GM23338 (cell line): ENCODE results near the gene SLC2A8. TPM values are rescaled to one million over a fixed set of nuclear protein-coding genes. Genes with fewer than 3 reads are reported as not detected.

Source experiments
- ATAC-seq: fragments of 200-7000 bp; cut with Tn5 transposase; 3 replicates; pipeline ENCODE4 v1.9.1; 2020
- DNase-seq: peaks from one replicate; pipeline ENCODE4 v3.0.0-alpha.2; 2015; ENCODE audit warnings: low spot score
- H2AFZ ChIP-seq: fragments of 200-600 bp; sonication (generic); 2 replicates; pipeline ENCODE4 v1.8.0; 2016; ENCODE audit warnings: antibody characterized with exemption, mild to moderate bottlenecking, moderate library complexity
- H3F3A ChIP-seq: fragments of 200-600 bp; sonication (generic); replicated peaks from 2 replicates; pipeline ENCODE4 v1.8.0; 2017; ENCODE audit warnings: antibody characterized with exemption, mixed run types, low read depth
- H3K27ac ChIP-seq: fragments of 200-600 bp; sonication (generic); 2 replicates; pipeline ENCODE4 v1.6.1; 2016; ENCODE audit warnings: low read depth
- H3K27me3 ChIP-seq: fragments of 200-600 bp; sonication (generic); 2 replicates; pipeline ENCODE4 v1.8.0; 2016; ENCODE audit warnings: mild to moderate bottlenecking, mixed run types, moderate library complexity; ENCODE audit not compliant: insufficient read depth
- H3K36me3 ChIP-seq: fragments of 200-600 bp; sonication (generic); 2 replicates; pipeline ENCODE4 v1.8.0; 2016; ENCODE audit warnings: mild to moderate bottlenecking; ENCODE audit not compliant: insufficient read depth
- H3K4me1 ChIP-seq: fragments of 200-600 bp; sonication (generic); 2 replicates; pipeline ENCODE4 v1.8.0; 2016; ENCODE audit warnings: mild to moderate bottlenecking, moderate library complexity; ENCODE audit not compliant: insufficient read depth
- H3K4me2 ChIP-seq: fragments of 200-600 bp; sonication (generic); 2 replicates; pipeline ENCODE4 v1.7.1; 2017; ENCODE audit warnings: mixed run types
- H3K4me3 ChIP-seq: fragments of 200-600 bp; sonication (generic); 2 replicates; pipeline ENCODE4 v1.6.1; 2016; ENCODE audit warnings: mixed run types
- H3K79me2 ChIP-seq: fragments of 200-600 bp; sonication (generic); replicated peaks from 2 replicates; pipeline ENCODE4 v1.8.0; 2017; ENCODE audit warnings: mild to moderate bottlenecking; ENCODE audit not compliant: insufficient read depth
- H3K9me2 ChIP-seq: fragments of 200-600 bp; sonication (generic); 2 replicates; pipeline ENCODE4 v1.8.0; 2017; ENCODE audit not compliant: insufficient read depth
- H4K20me1 ChIP-seq: fragments of 200-600 bp; sonication (generic); replicated peaks from 2 replicates; pipeline ENCODE4 v1.8.0; 2017; ENCODE audit warnings: mild to moderate bottlenecking; ENCODE audit not compliant: insufficient read depth
- H3K27ac Mint-ChIP-seq: 2 replicates; pipeline ENCODE4 v1.8.0; 2020; ENCODE audit warnings: inconsistent platforms, mild to moderate bottlenecking, moderate library complexity, mixed read lengths
- H3K27me3 Mint-ChIP-seq: 3 replicates; pipeline ENCODE4 v1.8.0; 2022; ENCODE audit warnings: low read depth, mild to moderate bottlenecking, moderate library complexity, mixed read lengths, inconsistent platforms; ENCODE audit not compliant: insufficient read depth, poor library complexity
- H3K36me3 Mint-ChIP-seq: 3 replicates; pipeline ENCODE4 v1.8.0; 2021; ENCODE audit warnings: low read depth, mild to moderate bottlenecking, inconsistent platforms, moderate library complexity, mixed read lengths
- H3K4me1 Mint-ChIP-seq: 3 replicates; pipeline ENCODE4 v1.8.0; 2020; ENCODE audit warnings: mild to moderate bottlenecking, inconsistent platforms, mixed read lengths
- H3K4me3 Mint-ChIP-seq: 3 replicates; pipeline ENCODE4 v1.8.0; 2021; ENCODE audit warnings: moderate library complexity, mild to moderate bottlenecking, inconsistent platforms, mixed read lengths
- H3K9me3 Mint-ChIP-seq: 3 replicates; pipeline ENCODE4 v1.8.0; 2020; ENCODE audit warnings: moderate library complexity, mild to moderate bottlenecking, inconsistent platforms, mixed read lengths
- CTCF ChIP-seq, 2 experiments: fragments of 200-600 bp in 1 of 2; sonication (generic) in 1 of 2; conservative IDR thresholded peaks; 2 replicates each; pipeline versions ENCODE4 v1.5.1 to v1.6.1; 2016 to 2017; ENCODE audit warnings: antibody characterized with exemption in 2 of 2, low read depth in 2 of 2, mild to moderate bottlenecking in 2 of 2, moderate library complexity in 1 of 2
- EZH2phosphoT487 ChIP-seq: fragments of 200-600 bp; sonication (generic); IDR thresholded peaks from one replicate; pipeline ENCODE4 v1.8.1; 2018; ENCODE audit warnings: antibody characterized with exemption; ENCODE audit not compliant: unreplicated experiment
- JUNB ChIP-seq: IDR thresholded peaks from one replicate; pipeline ENCODE4 v1.6.1; 2016; ENCODE audit warnings: antibody characterized with exemption; ENCODE audit not compliant: unreplicated experiment
- POLR2AphosphoS5 ChIP-seq: IDR thresholded peaks from 2 replicates; pipeline ENCODE4 v1.6.1; 2016; ENCODE audit warnings: antibody characterized with exemption, low read depth
- STAT1 ChIP-seq: IDR thresholded peaks from one replicate; pipeline ENCODE4 v1.6.1; 2016; ENCODE audit warnings: antibody characterized with exemption; ENCODE audit not compliant: unreplicated experiment
- ZNF114 ChIP-seq: fragments of 250-450 bp; sonication (Bioruptor Pico); IDR thresholded peaks from 2 replicates; pipeline ENCODE4 v1.5.0; 2020; ENCODE audit warnings: mild to moderate bottlenecking, moderate library complexity
- ZNF462 ChIP-seq: fragments of 250-450 bp; sonication (Bioruptor Pico); IDR thresholded peaks from 2 replicates; pipeline ENCODE4 v1.5.0; 2020; ENCODE audit warnings: mild to moderate bottlenecking, moderate library complexity
- polyA plus RNA-seq: library from polyadenylated mRNA; unstranded; fragments of >200 nt; fragmentation: Nextera tagmentation; extraction: Ambion mirVana; gene quantifications from 2 replicates; pipeline ENCODE4 v1.2.1, GENCODE V29; 2016
- total RNA-seq: library from RNA; depleted of rRNA; stranded (reverse); fragments of >200 nt; shearing (Covaris generic); gene quantifications from 2 replicates; pipeline ENCODE4 v1.2.3, GENCODE V29; 2014

SLC2A8 gene
- total and polyA plus RNA-seq, 2 experiments from 2014 or later: 16.3 to 34.1 TPM

DNA sequence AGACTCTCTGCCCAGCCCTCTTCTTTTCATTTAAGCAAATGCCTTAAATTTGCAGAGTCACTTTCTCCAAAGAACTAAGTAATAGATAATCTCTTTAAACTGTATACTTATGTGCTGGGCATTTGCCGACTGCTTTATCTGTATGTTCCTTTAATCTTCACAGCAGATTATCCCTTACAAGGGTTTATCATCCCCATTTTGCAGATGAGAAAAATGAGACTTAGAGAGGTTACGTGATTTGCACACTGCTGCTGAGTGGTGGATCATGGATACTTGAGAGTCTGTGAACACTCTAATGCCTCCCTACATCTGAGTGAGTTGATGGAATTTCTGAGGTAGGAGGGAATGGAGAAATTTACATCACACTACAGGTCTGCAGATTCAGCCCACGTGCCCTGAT lies 31.4 kb downstream of the SLC2A8 start (continued):
- TF ChIP-seq ZNF462: no peak

GRCh38 chr9:127430415-127430814 lies 33.4 kb downstream of the SLC2A8 start:
- DNase-seq (no peak), ATAC-seq (no peak)
- Mint-ChIP-seq H3K4me3 (no peak overlapping the region), H3K4me1 (peaks cover under 1% of the 10 kb centered on the region; the same call in 1 of the 3 replicates), H3K9me3 (no peaks in the 10 kb centered on the region), H3K27ac (no peak overlapping the region), H3K36me3 (peaks cover 59% of the 10 kb centered on the region), H3K27me3 (no peaks in the 10 kb centered on the region)
- Histone ChIP-seq H4K20me1 (peaks cover 13% of the 10 kb centered on the region), H3F3A (0 out of 2 replicates have a peak, but pooled peaks cover 3% of the 10 kb centered on the region), H3K36me3 (peaks cover 31% of the 10 kb centered on the region), H3K79me2 (peaks cover 36% of the 10 kb centered on the region), H3K4me1 (peaks cover 2% of the 10 kb centered on the region; the same call in 1 of the 2 replicates), H3K9me2 (no peaks in the 10 kb centered on the region), H3K4me2 (no peak overlapping the region), H3K4me3 (no peak overlapping the region), H3K27me3 (no peaks in the 10 kb centered on the region), H2AFZ (no peak overlapping the region), H3K27ac (no peak overlapping the region)
- TF ChIP-seq ZNF114 (CRISPR knock-in tag) (no peak), CTCF (conservative IDR thresholded peaks at IDR 0.05; ENCODE audit: low read depth in 2 of 2) (no peak), STAT1 (no peak), EZH2phosphoT487 (no peak), POLR2AphosphoS5 (no peak), JUNB (no peak)
